GM23248 (cell line): ENCODE measurements around the gene AFDN.

Source experiments
- EZH2 ChIP-seq: fragments of 200-600 bp; sonication (generic); IDR thresholded peaks from 2 replicates; pipeline ENCODE4 v1.6.1; 2018; ENCODE audit warnings: antibody characterized with exemption, mild to moderate bottlenecking; ENCODE audit not compliant: insufficient read depth, poor library complexity, severe bottlenecking
- EZH2phosphoT487 ChIP-seq: fragments of 200-600 bp; sonication (generic); IDR thresholded peaks from 2 replicates; pipeline ENCODE4 v1.6.1; 2018; ENCODE audit warnings: antibody characterized with exemption, moderate library complexity, mild to moderate bottlenecking, low read depth; ENCODE audit not compliant: insufficient read depth

DNA sequence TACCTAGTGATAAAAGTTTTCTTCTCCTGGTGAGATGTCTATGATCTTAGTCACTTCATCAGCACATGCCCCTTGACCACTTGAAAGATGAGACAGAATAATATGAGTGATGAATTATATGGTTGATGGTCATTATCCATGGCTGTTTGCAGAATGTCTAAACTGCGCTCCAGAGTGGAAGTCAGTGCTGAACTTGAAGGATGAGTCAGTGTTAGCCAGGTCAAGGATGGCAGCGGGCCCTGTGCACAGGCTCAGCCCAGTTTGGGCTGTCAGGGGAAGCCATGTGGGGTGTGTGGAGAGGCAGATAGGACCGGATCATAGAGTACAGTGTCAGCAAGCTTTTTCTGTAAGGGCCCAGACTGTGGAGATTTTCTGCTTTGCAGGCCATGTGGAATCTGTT lies 103.6 kb downstream of the AFDN start:
- TF ChIP-seq EZH2 = no peak
- no peak for TF ChIP-seq EZH2phosphoT487
